ENCODE data around the gene OR56A4.
"Not testable (repeated sequence)": the region's sequence is repeated elsewhere in the genome, so short reads cannot be mapped to it uniquely, and the experiment has no call there.

Gene OR56A4

DNA sequence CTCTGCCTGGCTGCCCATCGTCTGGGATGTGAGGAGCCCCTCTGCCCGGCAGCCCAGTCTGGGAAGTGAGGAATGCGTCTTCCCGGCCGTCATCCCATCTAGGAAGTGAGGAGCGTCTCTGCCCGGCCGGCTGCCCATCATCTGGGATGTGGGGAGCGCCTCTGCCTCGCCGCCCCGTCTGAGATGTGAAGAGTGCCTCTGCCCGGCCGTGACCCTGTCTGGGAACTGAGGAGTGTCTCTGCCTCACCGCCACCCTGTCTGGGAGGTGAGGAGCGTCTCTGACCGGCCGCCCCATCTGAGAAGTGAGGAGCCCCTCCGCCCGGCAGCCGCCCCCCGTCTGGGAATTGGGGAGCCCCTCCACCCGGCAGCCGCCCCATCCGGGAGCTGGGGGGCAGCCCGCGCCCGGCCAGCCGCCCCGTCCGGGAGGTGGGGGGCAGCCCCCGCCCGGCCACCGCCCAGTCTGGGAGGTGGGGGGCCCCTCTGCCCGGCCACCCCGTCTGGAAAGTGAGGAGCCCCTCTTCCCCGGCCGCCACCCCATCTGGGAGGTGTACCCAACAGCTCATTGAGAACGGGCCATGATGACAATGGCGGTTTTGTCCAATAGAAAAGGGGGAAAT is 45.9 kb downstream of the OR56A4 start:
- DNase-seq (ENCODE audit: low read depth in 1 of 2, low spot score in 1 of 2), result not testable (repeated sequence)

DNA sequence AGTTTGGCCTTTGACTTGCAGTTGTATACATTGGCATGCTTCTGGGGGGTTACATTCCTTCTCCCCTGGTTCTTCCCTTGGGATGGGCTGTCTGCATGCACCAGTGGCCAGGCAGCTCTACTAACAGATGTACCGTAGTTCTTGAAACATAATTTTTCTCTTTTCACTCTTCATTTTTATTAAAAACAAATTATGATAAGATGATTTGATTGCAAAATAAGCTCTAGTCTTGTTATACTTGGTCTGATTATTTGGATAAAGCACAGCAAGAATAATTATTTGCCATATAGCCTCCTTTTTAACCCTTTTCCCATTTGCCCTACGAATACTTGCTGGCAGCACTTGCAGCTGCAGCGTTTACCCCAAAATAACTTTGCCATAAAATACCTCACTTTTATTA is 51.2 kb downstream of the OR56A4 start:
- DNase-seq (ENCODE audit: low read depth in 1 of 2, low spot score in 1 of 2), result no peak
